ENCODE data around the gene SLC6A18. TPM values are rescaled to one million over a fixed set of nuclear protein-coding genes. Genes with fewer than 3 reads are reported as not detected.

The SLC6A18 gene
- total and polyA plus RNA-seq, 2 of the 4 experiments (the other 2 are of a cell fraction): not detected

GRCh38 chr5:1259806-1260480, 34.8 kb downstream of the SLC6A18 start:
- no peak for DNase-seq
- H3K79me1 ChIP-seq (ENCODE audit: low read depth in 1 of 2, low read length in 2 of 2): no peaks in the 10 kb centered on the region
- H3K56ac ChIP-seq (ENCODE audit: extremely low read depth, insufficient read depth, low read length): no peak overlapping the region
- no peak overlapping the region for H2AK9ac ChIP-seq (replicated peaks; ENCODE audit: low read depth, low read length, poor library complexity)
- intact Hi-C loops (cut with micrococcal nuclease) (no loop called here), in situ Hi-C loops (cut with MboI; ENCODE audit: low sequenced_read_pairs) (no loop called here), dilution Hi-C loops (cut with HindIII; ENCODE audit: low sequenced_read_pairs, unreplicated experiment) (no loop called here)
- H3K36me3 ChIP-seq (ENCODE audit: control insufficient read depth, insufficient read depth, low read length): no peaks in the 10 kb centered on the region
- no peaks in the 10 kb centered on the region for H3K27me3 ChIP-seq (ENCODE audit: control insufficient read depth, insufficient read depth, low read length)
- H2BK20ac ChIP-seq (ENCODE audit: low read depth, low read length): no peak overlapping the region
- ChIA-PET CTCF (no interaction called here), POLR2A (ENCODE audit: unreplicated experiment) (no interaction called here)
- no peak overlapping the region for H3K18ac ChIP-seq (ENCODE audit: low read depth, low read length)
- H4K5ac ChIP-seq (ENCODE audit: low read depth, low read length): no peak overlapping the region
- no peak overlapping the region for H4K91ac ChIP-seq (ENCODE audit: insufficient read depth, low read depth, low read length)
- H2AK5ac ChIP-seq (ENCODE audit: low read depth, low read length): no peak overlapping the region
- H3K23ac ChIP-seq (ENCODE audit: low read depth, low read length): no peak overlapping the region
- no peak overlapping the region for H2BK15ac ChIP-seq (ENCODE audit: low read depth, low read length)
- H2BK120ac ChIP-seq (ENCODE audit: low read depth, low read length): no peak overlapping the region
- TF ChIP-seq RCOR1 (IDR thresholded peaks at IDR 0.05; ENCODE audit: insufficient replicate concordance, low read length) (no peak), MXI1 (IDR thresholded peaks at IDR 0.05; ENCODE audit: borderline replicate concordance, low read depth, low read length) (no peak), MAFK (IDR thresholded peaks at IDR 0.05; ENCODE audit: low read depth, low read length) (no peak), BHLHE40 (IDR thresholded peaks at IDR 0.05; ENCODE audit: low read depth, low read length) (no peak), CEBPB (IDR thresholded peaks at IDR 0.05; ENCODE audit: low read depth, low read length) (no peak), CTCF (conservative IDR thresholded peaks at IDR 0.05; ENCODE audit: low read depth, low read length) (no peak), RAD21 (IDR thresholded peaks at IDR 0.05; ENCODE audit: low read length) (no peak), RFX5 (IDR thresholded peaks at IDR 0.05; ENCODE audit: low read depth, low read length) (no peak), SMC3 (IDR thresholded peaks at IDR 0.05; ENCODE audit: low read depth, low read length) (no peak), MAZ (IDR thresholded peaks at IDR 0.05; ENCODE audit: borderline replicate concordance, low read depth, low read length) (no peak), POLR2A (IDR thresholded peaks at IDR 0.05; ENCODE audit: low read depth, low read length) (no peak), FOS (IDR thresholded peaks at IDR 0.05; ENCODE audit: low read depth, low read length) (no peak), ELK1 (IDR thresholded peaks at IDR 0.05; ENCODE audit: borderline replicate concordance, low read depth, low read length) (no peak), CHD1 (IDR thresholded peaks at IDR 0.05; ENCODE audit: low read depth, low read length) (no peak), NFE2L2 (IDR thresholded peaks at IDR 0.05; ENCODE audit: low read depth, low read length) (no peak), USF2 (IDR thresholded peaks at IDR 0.05; ENCODE audit: low read depth, low read length) (no peak)
- no peak for ATAC-seq (ENCODE audit: low read depth)
- no TSS peak for BruUV-seq (replicated peaks)
- H2BK5ac ChIP-seq (ENCODE audit: low read depth, low read length, poor library complexity, severe bottlenecking): no peak overlapping the region
- H3K9me1 ChIP-seq (ENCODE audit: insufficient read depth, low read length): no peaks in the 10 kb centered on the region
- no peak overlapping the region for H3K9ac ChIP-seq (ENCODE audit: low read depth, low read length)
- peaks cover 48% of the 10 kb centered on the region for H3K9me3 ChIP-seq (ENCODE audit: control insufficient read depth, insufficient read depth, low read length)
- no peak overlapping the region for H2AFZ ChIP-seq (replicated peaks; ENCODE audit: low read length, poor library complexity)
- no peak overlapping the region for H3K27ac ChIP-seq (ENCODE audit: insufficient read depth, low read length)
- WGBS, 2 experiments (ENCODE audit: extremely low coverage in 2 of 2, insufficient read length in 1 of 2): 87% methylated on average over 11 of the region's 23 CpGs; no CpG with 5 or more reads in 1 of the 2 experiments
- no peak overlapping the region for H3K4me3 ChIP-seq (ENCODE audit: insufficient read depth, low read depth, low read length)
- no peaks in the 10 kb centered on the region for H4K20me1 ChIP-seq (ENCODE audit: insufficient read depth, low read length)
- no peak overlapping the region for H3K4ac ChIP-seq (ENCODE audit: low read depth, low read length)
- no peaks in the 10 kb centered on the region for H3K4me1 ChIP-seq (ENCODE audit: control insufficient read depth, insufficient read depth, low read length)
- no peak overlapping the region for H3K4me2 ChIP-seq (ENCODE audit: low read depth, low read length)
- H3K14ac ChIP-seq (replicated peaks; ENCODE audit: low read depth, low read length): no peak overlapping the region
- no peak overlapping the region for H4K8ac ChIP-seq (ENCODE audit: low read depth in 2 of 2, low read length in 2 of 2)
